Fibroblast of upper back skin (primary cell): ENCODE data around the gene EREG.
A peak's percentile ranks its signal among the peaks of the same experiment; 100 is the strongest.

Experiments used
- DNase-seq: peaks from one replicate; pipeline ENCODE4 v3.0.0-alpha.2; 2013

The EREG gene

GRCh38 chr4:74353858-74354257 lies 11.1 kb upstream of the EREG start:
- no peak for DNase-seq

DNA sequence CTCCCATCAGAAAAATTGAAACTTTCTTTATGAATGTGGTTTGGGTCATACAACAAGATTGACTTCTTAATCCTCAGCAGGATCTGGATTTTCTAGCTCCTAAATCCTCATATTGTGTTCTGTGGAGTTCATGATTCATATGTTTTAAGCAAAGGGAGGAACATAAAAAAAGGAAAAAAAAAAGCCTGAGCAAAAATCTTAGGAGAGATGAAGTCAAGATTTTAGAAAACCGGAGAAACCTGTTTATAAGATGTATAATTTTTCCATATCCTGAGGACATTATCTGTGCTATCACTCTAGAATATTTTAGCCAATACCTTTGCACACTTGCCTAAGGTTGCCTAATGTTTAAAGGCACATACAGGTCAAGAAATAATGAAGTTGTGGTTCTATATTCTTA lies 7.0 kb upstream of the EREG start:
- DNase-seq, result no peak

DNA sequence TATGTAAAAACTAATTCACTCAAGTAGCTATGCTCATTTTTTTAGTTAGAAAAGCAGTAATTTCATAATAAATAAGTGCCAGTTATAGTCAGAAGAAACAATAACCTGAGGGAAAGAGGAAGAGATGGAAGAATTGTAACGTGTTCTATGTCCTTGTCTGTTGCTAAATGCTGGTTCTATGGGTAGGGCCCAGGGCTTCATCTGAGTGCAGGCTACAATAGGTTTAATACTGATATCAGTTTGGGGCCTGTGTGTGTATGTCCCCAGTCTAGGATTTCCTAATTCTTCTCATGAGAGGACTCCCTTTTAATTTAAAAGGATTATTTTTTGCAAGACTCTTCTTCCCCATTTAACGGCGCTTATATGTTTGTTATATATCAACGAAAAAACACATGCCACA lies 3.3 kb upstream of the EREG start:
- DNase-seq, result no peak

- DNase-seq, result no peak
Observed at GRCh38 chr4:74362347-74362746, 2.6 kb upstream of the EREG start.

DNA sequence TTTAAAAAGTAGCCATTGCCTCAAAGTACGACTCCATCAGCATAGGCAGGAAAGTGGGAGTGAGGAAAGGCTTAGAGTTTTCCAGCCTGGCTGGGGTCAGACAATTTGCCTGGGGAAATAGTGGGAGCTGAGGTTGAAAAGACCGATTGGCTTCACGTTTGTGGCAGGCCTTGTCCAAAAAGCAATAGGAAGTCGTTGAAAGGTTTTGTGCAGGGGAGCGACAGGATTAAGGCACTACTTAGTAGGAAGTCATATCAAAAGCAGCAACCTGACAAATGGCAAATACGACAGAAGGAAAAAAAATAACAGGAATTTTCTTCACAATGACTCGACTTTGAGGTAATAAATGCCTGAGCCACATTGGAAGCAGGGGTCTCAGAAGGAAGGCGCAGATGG lies 691 bp upstream of the EREG start:
- DNase-seq, result no peak

- DNase-seq, result no peak
Observed at GRCh38 chr4:74365761-74366160, 816 bp downstream of the EREG start.

GRCh38 chr4:74366367-74366911 lies 1.5 kb downstream of the EREG start:
- DNase-seq, result no peak

GRCh38 chr4:74367656-74368290 lies 2.8 kb downstream of the EREG start:
- DNase-seq, result no peak

DNA sequence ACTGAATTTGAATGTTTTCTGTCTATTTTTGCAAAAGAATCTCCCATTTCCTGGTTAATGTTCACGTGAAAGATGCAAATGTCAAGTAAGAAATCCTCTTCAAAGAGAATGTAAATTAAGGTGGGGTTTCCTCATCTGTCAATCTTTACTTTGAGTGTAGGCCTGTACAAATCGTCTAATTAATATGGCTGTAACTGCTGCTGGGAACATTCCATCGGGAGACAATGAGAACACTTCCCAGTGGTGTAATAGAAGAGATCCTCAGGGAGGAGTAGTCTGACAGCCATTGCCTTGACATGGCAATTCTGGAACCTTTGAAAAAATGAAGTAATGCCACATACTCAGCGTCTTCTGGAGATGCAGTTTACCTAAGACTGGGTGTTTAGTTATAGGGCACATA lies 3.7 kb downstream of the EREG start:
- DNase-seq, result no peak

DNA sequence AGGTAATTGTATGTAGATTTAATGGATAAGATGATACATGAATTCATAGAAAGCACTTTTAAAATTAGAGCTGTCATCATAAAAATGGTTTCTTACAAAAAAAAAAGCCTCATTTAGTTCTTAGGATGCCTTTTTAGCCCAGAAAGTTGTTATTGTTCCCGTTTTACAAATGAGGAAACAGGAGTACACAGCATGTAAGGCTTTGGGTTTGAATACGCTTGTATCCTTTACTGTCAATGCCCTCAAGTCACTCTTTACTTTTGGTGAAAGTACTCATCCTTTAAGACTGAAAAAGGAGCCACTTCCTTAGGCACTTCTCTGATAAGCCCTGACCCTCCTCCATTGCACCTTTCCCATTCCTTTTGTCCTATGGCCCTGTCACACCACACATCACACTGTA lies 4.9 kb downstream of the EREG start:
- no peak for DNase-seq

GRCh38 chr4:74370912-74371311 lies 6.0 kb downstream of the EREG start:
- peak; percentile 59 for DNase-seq

DNA sequence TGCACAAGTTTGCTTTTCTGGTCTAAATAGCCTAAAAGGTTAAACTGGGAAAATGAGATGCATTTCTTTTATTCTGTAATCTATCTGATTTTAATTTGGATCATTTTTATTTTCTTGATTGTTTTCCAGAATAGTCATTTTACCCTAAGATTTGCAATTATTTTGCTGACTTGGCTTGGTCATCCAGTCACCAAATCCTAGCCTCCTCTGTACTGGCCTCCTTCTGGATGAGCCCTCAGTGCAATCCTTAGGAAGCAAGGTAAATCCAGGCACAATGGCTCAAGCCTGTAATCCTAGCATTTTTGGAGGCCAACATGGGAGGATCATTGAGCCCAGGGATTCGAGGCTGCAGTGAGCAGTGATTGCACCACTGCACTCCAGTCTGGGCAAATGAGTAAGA lies 9.2 kb downstream of the EREG start:
- no peak for DNase-seq

GRCh38 chr4:74374561-74375327 lies 9.8 kb downstream of the EREG start:
- DNase-seq, result peak; percentile 53

DNA sequence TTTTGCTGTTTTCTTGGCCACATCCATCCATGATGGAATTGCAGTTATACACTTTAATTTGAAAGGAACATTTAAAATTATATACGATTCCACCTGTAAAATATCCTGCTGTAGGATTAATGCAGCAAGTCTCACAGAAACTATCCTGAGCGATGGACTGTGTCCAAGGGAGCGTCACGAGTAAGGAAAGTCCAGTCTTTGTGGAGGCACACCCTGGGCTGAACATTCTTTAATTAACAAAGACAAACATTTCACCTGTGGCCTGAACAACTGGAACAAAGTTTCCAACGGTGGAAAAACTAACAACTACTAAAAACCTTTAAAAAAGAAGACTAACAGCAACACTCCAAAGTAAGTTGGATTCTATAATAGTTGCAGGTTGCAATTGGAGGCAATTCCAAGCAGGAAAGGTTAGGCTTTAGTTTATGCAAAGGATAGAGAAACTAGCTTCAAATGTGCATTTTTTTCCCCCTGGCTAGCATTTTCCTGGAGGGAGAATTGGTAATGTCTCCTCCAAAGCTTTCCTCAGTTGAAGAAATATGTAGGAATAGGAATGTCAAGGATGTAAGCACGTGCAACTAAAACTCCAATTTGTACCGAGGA lies 11.0 kb downstream of the EREG start:
- DNase-seq, result no peak

GRCh38 chr4:74376888-74377483 lies 12.0 kb downstream of the EREG start:
- DNase-seq, result peak; percentile 73

DNA sequence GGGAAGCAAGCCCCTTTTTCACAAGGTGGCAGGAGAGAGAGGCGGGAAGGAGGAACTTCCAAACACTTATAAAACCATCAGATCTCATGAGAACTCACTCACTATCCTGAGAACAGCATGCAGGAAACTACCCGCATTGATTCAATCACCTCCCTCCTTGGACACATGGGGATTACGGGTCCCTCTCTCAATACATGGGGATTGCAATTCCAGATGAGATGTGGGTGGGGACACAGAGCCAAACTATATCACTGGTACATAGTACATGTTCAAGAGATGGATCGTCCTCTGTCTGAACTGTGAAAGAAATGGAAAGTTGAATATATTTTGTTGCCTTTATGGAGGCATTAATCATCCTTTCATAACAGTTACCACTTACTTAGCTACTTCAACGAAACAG lies 12.8 kb downstream of the EREG start:
- no peak for DNase-seq

DNA sequence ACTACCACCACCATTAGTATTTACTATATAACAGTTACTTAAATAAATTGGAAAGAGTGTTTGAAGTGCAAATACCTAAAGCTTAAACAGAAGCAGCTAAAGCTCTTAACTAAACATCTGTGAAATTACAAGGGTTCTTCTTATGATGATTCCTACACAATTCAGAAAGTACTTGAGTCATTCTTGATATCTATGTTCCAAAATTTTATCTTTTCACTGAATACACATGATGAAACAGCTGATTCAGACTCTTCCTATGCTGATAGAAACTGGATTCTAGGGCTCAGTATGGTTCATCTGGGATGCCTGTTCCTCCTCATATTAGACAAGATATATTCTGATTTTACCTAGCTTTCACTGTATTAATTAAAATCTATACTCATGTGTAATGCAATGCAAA lies 13.6 kb downstream of the EREG start:
- no peak for DNase-seq

- no peak for DNase-seq
Observed at GRCh38 chr4:74379912-74380311, 15.0 kb downstream of the EREG start.

GRCh38 chr4:74385386-74385785 lies 20.4 kb downstream of the EREG start:
- DNase-seq, result no peak

DNA sequence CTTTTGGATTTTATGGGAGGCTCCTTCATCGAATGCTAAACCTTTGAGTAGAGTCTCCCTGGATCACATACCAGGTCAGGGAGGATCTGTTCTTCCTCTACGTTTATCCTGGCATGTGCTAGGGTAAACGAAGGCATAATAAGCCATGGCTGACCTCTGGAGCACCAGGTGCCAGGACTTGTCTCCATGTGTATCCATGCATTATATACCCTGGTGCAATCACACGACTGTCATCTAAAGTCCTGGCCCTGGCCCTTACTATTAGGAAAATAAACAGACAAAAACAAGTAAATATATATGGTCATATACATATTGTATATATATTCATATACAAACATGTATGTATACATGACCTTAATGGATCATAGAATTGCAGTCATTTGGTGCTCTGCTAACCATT lies 21.2 kb downstream of the EREG start:
- no peak for DNase-seq

DNA sequence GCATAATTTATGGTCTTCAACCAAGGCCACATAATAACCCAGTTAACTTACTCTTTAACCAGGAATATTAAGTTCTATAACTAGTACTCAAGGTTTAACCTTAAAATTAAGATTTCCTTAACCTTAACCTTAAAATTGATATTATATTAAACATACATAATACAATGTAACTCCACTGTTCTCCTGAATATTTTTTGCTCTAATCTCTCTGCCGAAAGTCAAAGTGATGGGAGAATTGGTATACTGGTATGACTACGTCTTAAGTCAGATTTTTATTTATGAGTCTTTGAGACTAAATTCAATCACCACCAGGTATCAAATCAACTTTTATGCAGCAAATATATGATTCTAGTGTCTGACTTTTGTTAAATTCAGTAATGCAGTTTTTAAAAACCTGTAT lies 22.8 kb downstream of the EREG start:
- no peak for DNase-seq

- no peak for DNase-seq
Observed at GRCh38 chr4:74389494-74389893, 24.5 kb downstream of the EREG start.

DNA sequence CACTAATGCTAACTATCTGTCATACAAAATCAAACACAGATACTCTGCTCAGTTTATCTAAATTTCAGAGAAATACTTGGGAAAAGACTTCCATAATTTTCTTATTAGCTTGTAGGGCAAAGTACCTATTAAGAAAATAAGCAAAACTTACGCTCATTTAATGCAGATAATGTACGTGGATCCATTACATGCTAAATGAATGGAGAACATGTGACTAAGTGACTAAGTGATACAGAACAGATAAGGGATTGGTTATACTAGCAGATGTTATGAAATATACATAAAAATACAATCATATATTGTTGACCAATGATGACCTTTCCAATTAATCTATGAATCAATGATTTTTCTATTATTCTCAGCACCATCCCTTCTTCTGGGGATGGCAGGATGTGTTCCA lies 25.7 kb downstream of the EREG start:
- DNase-seq, result no peak

DNA sequence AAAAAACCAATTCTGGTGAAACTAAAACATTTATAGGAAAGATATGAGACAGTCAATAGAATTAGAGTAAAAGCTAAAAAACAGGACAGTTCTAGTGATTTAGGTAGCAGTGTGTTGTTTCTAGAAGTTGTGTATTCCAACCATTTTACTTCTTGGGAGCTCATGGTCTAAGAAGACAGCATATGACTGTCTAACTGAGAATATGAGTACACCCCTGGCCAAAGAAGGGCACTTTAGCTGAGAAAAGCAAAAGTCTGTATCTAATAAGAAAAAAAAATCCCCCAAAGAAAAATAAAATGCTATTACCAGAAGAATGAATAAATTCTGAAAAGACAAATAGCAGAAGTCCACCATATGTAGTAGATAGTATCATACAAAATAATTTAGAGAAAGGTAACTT lies 26.4 kb downstream of the EREG start:
- DNase-seq, result no peak
